H9 (cell line): ENCODE results near the gene POU2F3. TPM values are rescaled to one million over a fixed set of nuclear protein-coding genes. Genes with fewer than 3 reads are reported as not detected.

ENCODE experiments used
- DNase-seq: peaks from one replicate; pipeline ENCODE4 v3.0.0-alpha.2; 2017
- H2AFZ ChIP-seq: one replicate; pipeline ENCODE4 v1.6.1; 2013; ENCODE audit warnings: mild to moderate bottlenecking, low read length, control low read depth, moderate library complexity
- H2AK5ac ChIP-seq: 2 replicates; pipeline ENCODE4 v1.6.1; 2013; ENCODE audit warnings: low read length, control low read depth, mixed read lengths; ENCODE audit not compliant: insufficient read length
- H2BK120ac ChIP-seq: one replicate; pipeline ENCODE4 v1.6.1; 2013; ENCODE audit warnings: low read depth, mild to moderate bottlenecking, low read length, control low read depth, inconsistent platforms; ENCODE audit not compliant: poor library complexity, severe bottlenecking
- H2BK12ac ChIP-seq: 2 replicates; pipeline ENCODE4 v1.6.1; 2013; ENCODE audit warnings: low read length, control low read depth, mixed read lengths, low read depth; ENCODE audit not compliant: insufficient read length
- H2BK15ac ChIP-seq: 2 replicates; pipeline ENCODE4 v1.6.1; 2013; ENCODE audit warnings: low read depth, low read length, control low read depth
- H2BK20ac ChIP-seq: one replicate; pipeline ENCODE4 v1.6.1; 2013; ENCODE audit warnings: low read depth, mild to moderate bottlenecking, low read length, control low read depth, inconsistent platforms; ENCODE audit not compliant: poor library complexity, severe bottlenecking
- H2BK5ac ChIP-seq: 2 replicates; pipeline ENCODE4 v1.6.1; 2013; ENCODE audit warnings: low read length, control low read depth, mixed read lengths; ENCODE audit not compliant: insufficient read length
- H3K14ac ChIP-seq: 2 replicates; pipeline ENCODE4 v1.6.1; 2013; ENCODE audit warnings: low read length, control low read depth; ENCODE audit not compliant: insufficient read depth
- H3K18ac ChIP-seq: 2 replicates; pipeline ENCODE4 v1.6.1; 2013; ENCODE audit warnings: low read depth, mild to moderate bottlenecking, mixed read lengths, low read length, control low read depth; ENCODE audit not compliant: insufficient read length
- H3K23ac ChIP-seq: 2 replicates; pipeline ENCODE4 v1.6.1; 2013; ENCODE audit warnings: low read length, control low read depth, mixed read lengths, low read depth; ENCODE audit not compliant: insufficient read length
- H3K23me2 ChIP-seq: 2 replicates; pipeline ENCODE4 v1.6.1; 2013; ENCODE audit warnings: low read depth, mild to moderate bottlenecking, mixed read lengths, low read length, control low read depth; ENCODE audit not compliant: insufficient read length, poor library complexity, severe bottlenecking
- H3K27ac ChIP-seq: 2 replicates; pipeline ENCODE4 v1.5.1; 2013; ENCODE audit warnings: low read length, control low read depth, mixed read lengths, low read depth; ENCODE audit not compliant: insufficient read length
- H3K27me3 ChIP-seq: 2 replicates; pipeline ENCODE4 v1.6.1; 2013; ENCODE audit warnings: low read length, control low read depth, inconsistent platforms; ENCODE audit not compliant: insufficient read depth
- H3K4ac ChIP-seq: 2 replicates; pipeline ENCODE4 v1.6.1; 2013; ENCODE audit warnings: low read depth, mild to moderate bottlenecking, control low read depth, inconsistent platforms, low read length, moderate library complexity
- H3K4me1 ChIP-seq: 2 replicates; pipeline ENCODE4 v1.6.1; 2013; ENCODE audit warnings: low read length, control low read depth, inconsistent platforms; ENCODE audit not compliant: insufficient read depth
- H3K4me2 ChIP-seq: 2 replicates; pipeline ENCODE4 v1.6.1; 2013; ENCODE audit warnings: low read length, control low read depth, mixed read lengths; ENCODE audit not compliant: insufficient read length, insufficient read depth
- H3K56ac ChIP-seq: 2 replicates; pipeline ENCODE4 v1.6.1; 2013; ENCODE audit warnings: low read depth, mild to moderate bottlenecking, mixed read lengths, low read length, control low read depth; ENCODE audit not compliant: insufficient read length
- H3K79me1 ChIP-seq: 2 replicates; pipeline ENCODE4 v1.6.1; 2013; ENCODE audit warnings: low read depth, mild to moderate bottlenecking, moderate library complexity, low read length, control low read depth, inconsistent platforms; ENCODE audit not compliant: insufficient read depth, poor library complexity, severe bottlenecking
- H3K79me2 ChIP-seq: 2 replicates; pipeline ENCODE4 v1.6.1; 2013; ENCODE audit warnings: low read length, control low read depth, inconsistent platforms; ENCODE audit not compliant: insufficient read depth
- H3K9ac ChIP-seq: 2 replicates; pipeline ENCODE4 v1.6.1; 2013; ENCODE audit warnings: low read length, control low read depth, mixed read lengths; ENCODE audit not compliant: insufficient read length; ENCODE audit errors: extremely low read depth
- H3K9me3 ChIP-seq: one replicate; pipeline ENCODE4 v1.6.1; 2013; ENCODE audit warnings: low read depth, low read length, inconsistent platforms; ENCODE audit not compliant: control insufficient read depth
- H3T11ph ChIP-seq: one replicate; pipeline ENCODE4 v1.6.1; 2013; ENCODE audit warnings: mild to moderate bottlenecking, low read length, control low read depth, inconsistent platforms
- H4K20me1 ChIP-seq: one replicate; pipeline ENCODE4 v1.6.1; 2013; ENCODE audit not compliant: control insufficient read depth, insufficient read length, insufficient read depth
- H4K5ac ChIP-seq: 2 replicates; pipeline ENCODE4 v1.6.1; 2013; ENCODE audit warnings: low read depth, mild to moderate bottlenecking, mixed read lengths, low read length, control low read depth; ENCODE audit not compliant: insufficient read length
- H4K8ac ChIP-seq: replicated peaks from 2 replicates; pipeline ENCODE4 v1.6.1; 2013; ENCODE audit warnings: low read length, control low read depth, mixed read lengths, low read depth; ENCODE audit not compliant: insufficient read length
- H4K91ac ChIP-seq: 2 replicates; pipeline ENCODE4 v1.6.1; 2013; ENCODE audit warnings: low read depth, mild to moderate bottlenecking, moderate library complexity, mixed read lengths, low read length, control low read depth; ENCODE audit not compliant: insufficient read length
- H3K27ac Mint-ChIP-seq, 3 experiments: 2 replicates in 2 of 3; 3 replicates in 1 of 3; pipeline ENCODE4 v1.8.0; 2020 to 2021; ENCODE audit warnings: mixed read lengths in 3 of 3, mild to moderate bottlenecking in 1 of 3, moderate library complexity in 1 of 3
- H3K27me3 Mint-ChIP-seq: 2 replicates; pipeline ENCODE4 v1.8.0; 2021; ENCODE audit warnings: low read depth, mild to moderate bottlenecking, moderate library complexity, mixed read lengths
- H3K36me3 Mint-ChIP-seq, 3 experiments: 2 replicates in 2 of 3; 3 replicates in 1 of 3; pipeline ENCODE4 v1.8.0; 2020 to 2021; ENCODE audit warnings: low read depth in 3 of 3, mixed read lengths in 3 of 3; ENCODE audit not compliant: insufficient read depth in 1 of 3
- H3K4me1 Mint-ChIP-seq, 2 experiments: 2 replicates each; pipeline ENCODE4 v1.8.0; 2020; ENCODE audit warnings: mixed read lengths in 2 of 2
- H3K4me3 Mint-ChIP-seq, 2 experiments: 2 replicates in 1 of 2; 3 replicates in 1 of 2; pipeline ENCODE4 v1.8.0; 2020 to 2021; ENCODE audit warnings: mild to moderate bottlenecking in 2 of 2, mixed read lengths in 2 of 2, moderate library complexity in 1 of 2
- H3K9me3 Mint-ChIP-seq, 2 experiments: 2 replicates in 1 of 2; 3 replicates in 1 of 2; pipeline ENCODE4 v1.8.0; 2020; ENCODE audit warnings: mild to moderate bottlenecking in 2 of 2, mixed read lengths in 2 of 2, moderate library complexity in 1 of 2
- CTCF ChIP-seq: fragments of 200-600 bp; sonication (generic); conservative IDR thresholded peaks from 3 replicates; pipeline ENCODE4 v1.8.0; 2021; ENCODE audit warnings: antibody characterized with exemption, mild to moderate bottlenecking
- WGBS: extraction: QIAGEN DNeasy Blood & Tissue Kit; methylation state at CpG from one replicate; pipeline ENCODE4 v1.1.7; 2013; ENCODE audit warnings: missing lambda C conversion rate, low lambda C conversion rate, mixed read lengths; ENCODE audit not compliant: insufficient read length; ENCODE audit errors: extremely low coverage; 5-methylcytosine and 5-hydroxymethylcytosine counted together
- total RNA-seq: library from RNA; stranded (reverse); gene quantifications from 2 replicates; pipeline ENCODE4 v1.2.1, GENCODE V29; 2021

The POU2F3 gene
- total RNA-seq, 1 experiment from 2014 or later = 1.1 TPM

GRCh38 chr11:120243221-120243620, 3.3 kb downstream of the POU2F3 start:
- Histone ChIP-seq H2BK12ac (no peak overlapping the region), H3K4ac (no peak overlapping the region), H3K79me1 (no peaks in the 10 kb centered on the region), H3K9me3 (no peaks in the 10 kb centered on the region), H3K27me3 (peaks cover 2% of the 10 kb centered on the region; the same call in 1 of the 2 replicates), H4K8ac (no peak overlapping the region), H3K23ac (no peak overlapping the region), H4K91ac (no peak overlapping the region), H2BK120ac (no peak overlapping the region), H2AFZ (no peak overlapping the region), H2BK5ac (no peak overlapping the region), H3K14ac (no peak overlapping the region), H3K56ac (no peak overlapping the region), H3K27ac (no peak overlapping the region), H3K18ac (no peak overlapping the region), H4K20me1 (no peaks in the 10 kb centered on the region), H3K4me1 (peaks cover 6% of the 10 kb centered on the region; the same call in 1 of the 2 replicates), H2BK15ac (no peak overlapping the region), H2BK20ac (no peak overlapping the region), H3T11ph (no peak overlapping the region), H4K5ac (no peak overlapping the region), H3K23me2 (peaks cover 6% of the 10 kb centered on the region), H2AK5ac (no peak overlapping the region), H3K9ac (no peak overlapping the region), H3K79me2 (no peaks in the 10 kb centered on the region), H3K4me2 (no peak overlapping the region)
- Mint-ChIP-seq H3K4me1 (peaks cover 50 to 54% of the 10 kb centered on the region in 2 experiments), H3K4me3 (no peak overlapping the region), H3K9me3 (no peaks in the 10 kb centered on the region; a peak in 1 of 5 replicates), H3K27ac (no peak overlapping the region), H3K36me3 (no peaks in the 10 kb centered on the region), H3K27me3 (peaks cover 80% of the 10 kb centered on the region)
- no peak for TF ChIP-seq CTCF
- DNase-seq = no peak
- no CpG with 5 or more reads among the region's 4 CpGs for WGBS
